Esophagus squamous epithelium (tissue), 4 donors: Measurements from ENCODE around the gene PLCB4.

Source experiments
- CTCF ChIP-seq, 6 experiments: fragments of 450-650 bp in 4 of 6; fragments of 200-600 bp in 2 of 6; sonication (generic) in 2 of 6; IDR thresholded peaks; one replicate each; pipeline ENCODE4 v1.5.1; 2016 to 2019; ENCODE audit warnings: antibody characterized with exemption in 6 of 6, mild to moderate bottlenecking in 4 of 6, moderate library complexity in 4 of 6
- POLR2A ChIP-seq, 4 donors: fragments of 450-650 bp; IDR thresholded peaks; one replicate each; pipeline ENCODE4 v1.6.1; 2017; ENCODE audit warnings: antibody characterized with exemption in 4 of 4, mild to moderate bottlenecking in 4 of 4, moderate library complexity in 3 of 4

- TF ChIP-seq CTCF (IDR thresholded peaks at IDR 0.05) (no peak), POLR2A (IDR thresholded peaks at IDR 0.05) (no peak)
Observed at GRCh38 chr20:9211016-9211760, 142.3 kb downstream of the PLCB4 start.
